ENCODE results near the gene ZNF778. TPM values are rescaled to one million over a fixed set of nuclear protein-coding genes. Genes with fewer than 3 reads are reported as not detected.
"Not testable (repeated sequence)": the region's sequence is repeated elsewhere in the genome, so short reads cannot be mapped to it uniquely, and the experiment has no call there.

ZNF778 gene
- total RNA-seq, 2 experiments from 2014 or later: 8.1 to 9.3 TPM

- H3K4me1 Mint-ChIP-seq; H3K4me3 Mint-ChIP-seq; CTCF ChIA-PET; H3K27me3 Mint-ChIP-seq; H3K36me3 Mint-ChIP-seq; ATAC-seq; H3K9me3 Mint-ChIP-seq (ENCODE audit: low read depth); H3K27ac Mint-ChIP-seq: not testable (repeated sequence)
- peak; percentile 39 for DNase-seq
These were observed 30.9 kb upstream of the ZNF778 start for GRCh38 chr16:89186593-89187031.

- H3K27me3 Mint-ChIP-seq: no peaks in the 10 kb centered on the region
- ATAC-seq: peak; percentile 57
- no peaks in the 10 kb centered on the region for H3K4me1 Mint-ChIP-seq
- CTCF ChIA-PET: interaction anchor here (1.3 kb wide), 1 partner anchor 29 kb away, joined by 3 read pairs; no protein-coding TSS in a partner anchor
- H3K9me3 Mint-ChIP-seq (ENCODE audit: low read depth): no peaks in the 10 kb centered on the region
- DNase-seq: peak; percentile 64
- H3K36me3 Mint-ChIP-seq: no peaks in the 10 kb centered on the region
- no peak overlapping the region for H3K27ac Mint-ChIP-seq
- H3K4me3 Mint-ChIP-seq: no peak overlapping the region
These were observed 30.3 kb upstream of the ZNF778 start for GRCh38 chr16:89187032-89187769.

GRCh38 chr16:89187770-89188392 is 29.6 kb upstream of the ZNF778 start:
- Mint-ChIP-seq H3K4me1 (no peaks in the 10 kb centered on the region), H3K27me3 (no peaks in the 10 kb centered on the region), H3K4me3 (no peak overlapping the region), H3K9me3 (ENCODE audit: low read depth) (no peaks in the 10 kb centered on the region), H3K27ac (no peak overlapping the region), H3K36me3 (no peaks in the 10 kb centered on the region)
- DNase-seq: peak; percentile 48
- ATAC-seq: peak; percentile 20
- CTCF ChIA-PET: interaction anchor here (1.3 kb wide), 1 partner anchor 28 kb away, joined by 3 read pairs; no protein-coding TSS in a partner anchor

- H3K27me3 Mint-ChIP-seq; CTCF ChIA-PET; DNase-seq; H3K27ac Mint-ChIP-seq; H3K36me3 Mint-ChIP-seq; H3K9me3 Mint-ChIP-seq (ENCODE audit: low read depth); H3K4me1 Mint-ChIP-seq; ATAC-seq; H3K4me3 Mint-ChIP-seq: not testable (repeated sequence)
These were observed 28.8 kb upstream of the ZNF778 start for GRCh38 chr16:89188471-89189357.

DNA sequence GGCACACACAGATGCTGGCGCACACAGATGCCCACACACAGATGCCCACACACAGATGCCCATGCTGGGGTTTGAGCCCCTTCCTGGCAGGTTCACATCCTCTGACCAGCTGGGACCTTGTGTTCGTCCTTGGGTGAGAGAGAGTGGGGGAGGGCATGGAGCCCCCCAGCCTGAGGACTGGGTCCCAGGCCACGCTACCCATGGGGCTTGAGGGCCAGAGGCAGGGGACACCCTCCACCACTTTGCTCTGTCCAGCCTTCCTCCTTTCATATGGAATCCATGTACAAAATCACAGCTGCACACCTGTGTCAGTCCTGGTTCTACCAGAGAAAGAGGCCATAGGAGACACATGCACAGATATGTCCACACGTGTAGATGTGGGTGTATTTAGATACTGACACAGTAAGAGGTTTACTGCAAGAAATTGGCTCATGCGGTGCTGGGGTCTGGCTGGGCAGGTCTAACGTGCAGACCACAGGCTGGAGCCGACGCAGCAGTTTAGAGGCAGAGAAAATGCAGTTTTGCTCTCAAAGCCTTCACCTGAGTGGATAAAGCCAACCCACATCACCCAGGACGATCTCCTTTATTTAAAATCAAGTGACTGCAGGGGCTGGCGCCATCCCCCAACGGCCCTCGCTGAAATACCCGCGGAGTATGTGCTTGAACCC is 28.0 kb upstream of the ZNF778 start:
- H3K4me1 Mint-ChIP-seq: no peaks in the 10 kb centered on the region
- H3K4me3 Mint-ChIP-seq: no peak overlapping the region
- no peak for ATAC-seq
- DNase-seq: no peak
- H3K9me3 Mint-ChIP-seq (ENCODE audit: low read depth): no peaks in the 10 kb centered on the region
- H3K27ac Mint-ChIP-seq: no peak overlapping the region
- no peaks in the 10 kb centered on the region for H3K27me3 Mint-ChIP-seq
- H3K36me3 Mint-ChIP-seq: no peaks in the 10 kb centered on the region
- CTCF ChIA-PET: no interaction called here

GRCh38 chr16:89190150-89190958 is 27.1 kb upstream of the ZNF778 start:
- Mint-ChIP-seq H3K36me3 (no peaks in the 10 kb centered on the region), H3K27me3 (no peaks in the 10 kb centered on the region)
- ATAC-seq: no peak

DNA sequence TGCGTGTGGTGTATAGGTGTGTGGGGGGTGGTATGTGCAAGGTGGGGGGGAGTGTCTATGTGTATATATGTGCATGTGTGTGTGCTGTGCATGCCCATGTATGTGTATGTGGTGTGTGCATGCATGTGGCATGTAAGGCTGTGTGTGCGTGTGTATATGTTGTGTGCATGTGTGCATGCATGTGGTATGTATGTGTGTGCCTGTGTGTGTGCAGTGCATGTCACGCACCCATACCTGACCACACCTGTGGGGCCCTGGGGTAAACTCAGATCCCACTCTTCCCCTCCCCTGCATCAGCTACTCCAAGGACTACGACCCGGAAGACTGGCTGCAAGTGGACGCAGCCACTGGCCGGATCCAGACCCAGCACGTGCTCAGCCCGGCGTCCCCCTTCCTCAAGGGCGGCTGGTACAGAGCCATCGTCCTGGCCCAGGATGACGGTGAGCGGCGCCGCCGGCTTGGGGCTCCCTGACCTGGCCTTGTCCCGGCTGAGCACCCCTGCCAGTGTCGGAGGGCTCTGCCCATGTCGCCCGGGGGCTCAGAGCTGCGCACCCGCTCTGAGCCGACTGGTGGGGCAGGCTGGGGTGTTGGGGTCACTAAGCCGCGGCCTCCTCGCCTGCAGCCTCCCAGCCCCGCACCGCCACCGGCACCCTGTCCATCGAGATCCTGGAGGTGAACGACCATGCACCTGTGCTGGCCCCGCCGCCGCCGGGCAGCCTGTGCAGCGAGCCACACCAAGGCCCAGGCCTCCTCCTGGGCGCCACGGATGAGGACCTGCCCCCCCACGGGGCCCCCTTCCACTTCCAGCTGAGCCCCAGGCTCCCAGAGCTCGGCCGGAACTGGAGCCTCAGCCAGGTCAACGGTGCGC is 26.2 kb upstream of the ZNF778 start:
- Mint-ChIP-seq H3K27ac (no peak overlapping the region), H3K27me3 (no peaks in the 10 kb centered on the region), H3K4me1 (no peaks in the 10 kb centered on the region), H3K4me3 (no peak overlapping the region), H3K36me3 (no peaks in the 10 kb centered on the region), H3K9me3 (ENCODE audit: low read depth) (no peaks in the 10 kb centered on the region)
- ATAC-seq: no peak
- DNase-seq: no peak
- CTCF ChIA-PET: no interaction called here

More at GRCh38 chr16:89190150-89190958, 27.1 kb upstream of the ZNF778 start:
- no peaks in the 10 kb centered on the region for H3K9me3 Mint-ChIP-seq (ENCODE audit: low read depth)
- no peak overlapping the region for H3K27ac Mint-ChIP-seq
- CTCF ChIA-PET: no interaction called here
- no peak for DNase-seq
- H3K4me3 Mint-ChIP-seq: no peak overlapping the region
- no peaks in the 10 kb centered on the region for H3K4me1 Mint-ChIP-seq

- ATAC-seq: no peak
- Mint-ChIP-seq H3K27ac (no peak overlapping the region), H3K36me3 (no peaks in the 10 kb centered on the region), H3K9me3 (ENCODE audit: low read depth) (no peaks in the 10 kb centered on the region), H3K27me3 (no peaks in the 10 kb centered on the region), H3K4me1 (no peaks in the 10 kb centered on the region), H3K4me3 (no peak overlapping the region)
- no peak for DNase-seq
- CTCF ChIA-PET: no interaction called here
These were observed 25.7 kb upstream of the ZNF778 start for GRCh38 chr16:89191901-89192185.

- H3K4me3 Mint-ChIP-seq: not testable (repeated sequence)
These were observed 25.1 kb upstream of the ZNF778 start for GRCh38 chr16:89192186-89192955.

GRCh38 chr16:89192956-89193575 is 24.4 kb upstream of the ZNF778 start:
- Mint-ChIP-seq H3K27me3 (no peaks in the 10 kb centered on the region), H3K4me1 (no peaks in the 10 kb centered on the region), H3K27ac (no peak overlapping the region), H3K36me3 (no peaks in the 10 kb centered on the region), H3K4me3 (no peak overlapping the region), H3K9me3 (ENCODE audit: low read depth) (no peaks in the 10 kb centered on the region)
- CTCF ChIA-PET: interaction anchor here (0.9 to 1.1 kb wide), 2 partner anchors 22 to 336 kb away, joined by 3 to 4 read pairs; partner anchors contain the start of gene TRAPPC2L
- DNase-seq (peak; percentile 62), ATAC-seq (peak; percentile 31)

More at GRCh38 chr16:89192186-89192955, 25.1 kb upstream of the ZNF778 start:
- DNase-seq (peak; percentile 86), ATAC-seq (peak; percentile 52)
- CTCF ChIA-PET: interaction anchor here (0.9 kb wide), 1 partner anchor 335 kb away, joined by 3 read pairs; the partner anchor contains the start of gene TRAPPC2L
- not testable (repeated sequence) for H3K27me3 Mint-ChIP-seq; H3K9me3 Mint-ChIP-seq (ENCODE audit: low read depth); H3K4me1 Mint-ChIP-seq; H3K36me3 Mint-ChIP-seq; H3K27ac Mint-ChIP-seq
